GM21529 (cell line): ENCODE data around the gene PRCD.
A peak's percentile ranks its signal among the peaks of the same experiment; 100 is the strongest.
"Not testable (repeated sequence)": the region's sequence is repeated elsewhere in the genome, so short reads cannot be mapped to it uniquely, and the experiment has no call there.

Source experiments
- ATAC-seq: cut with Tn5 transposase; IDR thresholded peaks from one replicate; pipeline ENCODE4 v1.9.1; 2021; ENCODE audit not compliant: unreplicated experiment

The PRCD gene

DNA sequence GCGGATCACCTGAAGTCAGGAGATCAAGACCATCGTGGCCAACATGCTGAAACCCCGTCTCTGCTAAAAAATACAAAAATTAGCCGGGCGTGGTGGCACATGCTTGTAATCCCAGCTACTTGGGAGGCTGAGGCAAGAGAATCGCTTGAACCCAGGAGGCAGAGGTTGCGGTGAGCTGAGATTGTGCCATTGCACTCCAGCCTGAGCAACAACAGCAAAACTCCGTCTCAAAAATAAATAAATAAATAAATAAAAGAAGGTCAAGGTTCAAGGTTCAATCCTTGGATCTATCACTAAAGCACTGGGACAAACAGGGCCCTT, 14.4 kb upstream of the PRCD start:
- not testable (repeated sequence) for ATAC-seq

DNA sequence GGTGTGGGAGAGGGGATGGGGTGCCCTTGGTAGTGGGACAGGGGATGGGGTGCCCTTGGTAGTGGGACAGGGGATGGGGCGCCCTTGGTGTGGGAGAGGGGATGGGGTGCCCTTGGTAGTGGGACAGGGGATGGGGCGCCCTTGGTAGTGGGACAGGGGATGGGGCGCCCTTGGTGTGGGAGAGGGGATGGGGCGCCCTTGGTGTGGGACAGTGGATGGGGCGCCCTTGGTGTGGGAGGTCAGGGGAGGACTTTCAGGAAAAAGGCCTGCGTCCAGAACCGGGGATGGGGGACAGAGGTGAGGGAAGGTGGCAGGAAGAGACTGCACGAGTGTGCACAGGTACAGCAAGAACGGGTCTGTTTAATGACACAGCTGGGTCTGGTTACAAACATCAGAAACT, 12.8 kb upstream of the PRCD start:
- not testable (repeated sequence) for ATAC-seq

DNA sequence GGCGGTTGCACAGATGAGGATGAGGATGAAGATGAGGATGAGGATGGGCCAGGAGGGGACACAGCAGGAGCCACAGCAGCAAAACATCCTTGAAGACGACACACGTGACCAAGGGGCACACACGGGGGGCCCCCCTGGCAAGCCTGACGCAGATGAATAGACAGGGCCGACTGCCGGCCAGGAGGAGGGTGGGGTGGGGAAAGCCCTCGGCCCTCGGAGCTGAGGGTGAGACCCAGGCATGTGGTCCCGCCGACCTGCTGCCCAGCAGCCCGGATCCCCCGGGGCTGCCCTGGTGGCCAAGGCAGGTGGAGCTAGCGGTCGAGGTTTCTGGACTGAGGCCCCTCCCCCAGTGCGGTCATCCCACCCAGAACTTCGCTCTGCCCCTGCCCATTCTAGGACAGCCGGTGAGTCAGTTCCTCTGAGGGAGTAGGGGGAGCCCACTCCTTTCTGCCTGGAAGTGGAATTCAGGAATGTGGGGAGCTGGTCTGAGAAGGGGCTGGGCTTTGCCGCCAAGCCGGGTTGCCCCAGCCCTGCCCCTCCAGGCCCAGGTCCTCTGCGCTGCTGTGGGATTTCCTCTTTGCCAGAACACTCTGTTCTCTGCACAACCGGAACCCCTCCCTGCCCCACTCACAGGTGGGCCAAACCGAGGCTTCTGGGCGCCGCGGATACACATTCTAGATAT, 12.3 kb upstream of the PRCD start:
- ATAC-seq = peak; percentile 57

DNA sequence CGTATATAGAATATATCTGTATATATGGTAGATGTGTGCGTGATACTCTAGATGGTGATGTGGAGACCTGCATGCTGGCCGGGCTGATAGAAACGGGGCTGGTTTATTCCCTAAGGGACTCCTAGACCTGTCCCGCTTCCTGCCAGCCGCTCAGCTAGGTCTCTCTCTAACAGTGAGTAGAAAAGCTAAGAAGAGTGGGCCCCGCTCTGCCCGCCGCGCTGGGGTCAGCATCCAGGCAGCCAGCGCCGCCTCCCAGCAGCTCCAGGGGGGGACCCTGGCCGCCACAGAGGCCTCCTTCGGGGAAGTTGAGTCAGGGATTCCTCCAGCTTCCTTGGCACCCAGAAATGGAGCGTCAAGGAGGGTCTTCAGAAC, 11.7 kb upstream of the PRCD start:
- peak; percentile 42 for ATAC-seq

DNA sequence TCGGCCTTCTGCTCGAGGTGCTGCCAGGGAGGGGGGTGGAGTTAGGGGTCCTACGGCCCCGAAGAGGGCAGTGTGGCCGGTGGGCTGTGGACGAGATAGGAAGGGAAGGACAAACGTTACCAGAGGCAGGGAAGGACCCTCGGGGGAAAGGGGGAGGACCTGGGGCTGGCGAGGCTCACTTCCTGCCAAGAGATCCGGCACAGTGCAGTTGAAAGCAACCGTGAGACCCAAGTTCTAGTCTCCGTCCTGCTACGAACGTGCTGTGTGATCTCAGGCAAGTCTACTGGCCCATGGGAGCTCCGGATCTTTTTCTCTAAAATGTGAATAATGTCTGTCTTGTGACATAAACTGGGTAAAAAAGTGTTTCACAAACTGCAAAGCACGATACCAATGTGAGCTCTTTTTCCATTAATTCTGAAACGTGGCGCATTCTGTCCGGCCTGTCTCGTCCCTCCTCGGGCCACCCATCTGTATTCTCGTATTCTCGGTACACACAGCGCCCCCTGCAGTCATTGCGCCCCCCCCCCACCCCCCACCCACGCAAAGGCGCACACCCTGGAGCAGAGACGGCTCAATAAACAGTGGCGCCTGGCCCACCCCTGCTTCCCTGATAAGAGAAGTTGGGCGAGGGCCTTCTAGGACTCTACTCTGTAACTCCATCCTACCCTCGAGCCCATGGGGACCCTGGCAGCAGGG, 11.2 kb upstream of the PRCD start:
- ATAC-seq = no peak

DNA sequence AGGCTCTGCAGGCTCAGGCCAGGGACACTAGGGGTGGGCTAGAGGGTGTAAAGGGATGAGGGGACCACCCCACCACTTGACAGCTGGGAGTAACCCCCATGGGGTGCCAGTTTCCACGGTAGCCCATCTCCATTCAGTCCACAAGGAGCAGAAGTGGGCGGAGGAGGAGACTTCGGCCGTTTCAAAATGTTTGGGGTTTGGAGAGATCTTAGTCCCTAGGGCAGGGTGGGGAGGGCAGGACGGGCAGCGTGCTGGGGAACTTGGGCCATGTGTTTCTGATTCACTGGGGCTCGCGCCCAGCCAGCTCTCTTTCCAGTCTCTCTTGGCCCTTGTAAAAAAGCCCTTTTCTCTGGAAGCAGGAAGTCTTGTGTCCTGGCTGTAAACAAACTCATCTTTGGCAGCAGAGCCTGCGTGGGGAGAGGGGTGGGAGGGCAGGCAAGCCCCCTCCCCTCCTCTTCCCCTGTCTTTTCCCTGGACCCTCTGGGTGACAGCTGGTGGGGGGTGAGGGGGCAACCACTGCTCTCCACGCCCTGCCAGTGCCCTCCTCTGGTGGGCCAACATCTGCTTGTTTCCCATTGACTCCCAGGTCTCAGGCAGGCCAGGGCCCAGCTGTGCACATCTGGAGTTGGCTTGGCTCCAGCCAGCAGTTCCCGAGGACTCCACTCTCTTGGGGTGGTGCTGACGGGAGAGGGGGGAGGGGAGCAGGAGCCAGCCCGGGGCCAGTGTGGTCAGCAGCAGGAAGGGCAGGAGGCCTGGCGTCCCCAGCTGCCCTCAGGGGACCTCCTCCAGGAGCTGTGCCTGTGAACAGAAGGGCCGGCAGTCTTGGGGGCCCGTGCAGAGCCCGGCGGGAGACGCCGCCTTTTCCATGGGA, 10.4 kb upstream of the PRCD start:
- ATAC-seq = no peak

DNA sequence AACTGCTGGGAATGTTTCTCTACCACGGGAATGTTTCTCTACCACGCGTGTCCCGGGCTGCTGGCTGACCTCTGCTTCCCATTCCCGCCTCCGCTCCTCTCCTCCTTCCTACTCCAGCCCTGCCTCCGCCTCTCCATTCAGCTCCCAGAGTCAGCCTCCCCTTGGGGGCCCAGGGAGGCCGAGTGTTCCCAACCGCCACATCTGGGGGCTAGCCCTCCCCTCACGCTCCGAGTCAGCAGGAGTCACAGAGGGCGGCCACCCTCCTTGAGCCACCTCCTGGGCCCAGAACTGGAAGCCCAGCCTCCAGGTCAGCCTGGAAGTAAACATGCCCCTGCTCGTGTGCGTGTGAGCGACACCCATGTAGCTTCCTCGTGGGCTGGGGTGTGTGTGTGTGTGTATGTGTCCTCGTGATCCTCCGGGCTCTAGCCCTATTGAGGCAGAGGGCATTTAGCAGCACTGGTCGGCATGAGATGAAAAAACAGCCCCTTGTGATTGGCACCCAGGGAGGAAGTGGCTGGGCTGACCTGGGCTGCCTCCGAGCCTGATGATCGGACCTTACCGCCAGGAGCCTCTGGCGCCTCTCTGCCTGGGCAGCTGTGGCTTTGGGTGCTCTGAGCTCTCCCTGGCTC, 9.6 kb upstream of the PRCD start:
- no peak for ATAC-seq

DNA sequence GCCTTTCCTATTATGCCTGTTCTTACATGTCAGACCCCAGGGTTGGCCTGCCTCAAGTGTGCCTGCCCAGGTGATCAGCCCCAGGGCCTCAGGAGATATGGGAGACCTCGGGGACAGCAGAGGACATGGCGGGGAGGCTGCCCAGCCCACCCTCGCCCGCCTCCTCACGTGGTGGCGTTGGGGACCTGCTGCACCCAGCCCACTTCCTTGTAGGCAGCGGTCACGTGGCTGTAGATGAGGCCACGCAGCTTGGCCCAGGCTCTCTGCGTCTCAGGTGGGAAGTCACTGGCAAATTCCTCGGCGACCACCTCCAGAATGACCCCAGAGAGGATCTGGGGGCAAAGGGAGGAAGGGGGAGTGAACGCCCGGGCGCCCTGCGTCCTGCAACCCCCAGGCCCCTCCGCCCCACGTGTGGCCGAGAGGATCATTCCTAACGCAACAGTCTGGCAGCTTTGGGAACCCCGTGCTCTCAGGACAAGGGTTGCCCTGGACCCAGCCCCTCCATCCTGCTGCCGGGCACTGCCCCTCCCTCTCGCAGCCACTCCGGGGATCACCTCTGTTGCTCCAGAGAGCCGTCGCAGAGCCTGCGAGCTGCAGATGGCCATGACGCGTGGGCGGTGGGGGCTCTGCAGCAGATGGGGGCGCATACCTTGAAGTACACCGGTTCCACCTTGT, 8.9 kb upstream of the PRCD start:
- no peak for ATAC-seq

DNA sequence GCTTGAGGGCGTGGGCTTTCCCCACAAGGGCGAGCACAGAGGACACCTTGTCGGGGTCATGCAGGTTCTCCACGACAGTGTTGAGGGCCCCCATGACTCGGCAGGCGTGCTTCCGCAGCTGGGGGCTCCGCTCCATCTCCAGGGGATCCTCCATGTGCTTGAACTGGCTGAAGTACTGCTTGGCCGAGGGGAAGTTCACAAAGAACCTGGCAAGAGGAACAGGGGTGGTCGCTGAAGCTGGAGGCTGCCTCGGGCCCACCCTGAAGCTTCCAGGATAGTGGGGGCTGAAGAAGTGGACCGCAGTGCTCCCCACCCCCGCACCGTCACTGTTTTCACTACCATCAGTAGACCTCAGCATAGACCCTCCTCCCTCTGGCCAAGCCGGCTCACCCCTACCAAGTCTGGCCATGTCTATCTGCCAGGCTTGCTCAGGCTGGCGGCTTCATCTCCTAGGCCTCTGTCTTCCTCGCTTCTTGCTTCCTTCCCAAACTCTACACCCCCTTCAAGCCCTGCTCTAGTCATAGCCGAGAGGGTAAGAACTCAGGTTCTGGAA, 8.3 kb upstream of the PRCD start:
- no peak for ATAC-seq

DNA sequence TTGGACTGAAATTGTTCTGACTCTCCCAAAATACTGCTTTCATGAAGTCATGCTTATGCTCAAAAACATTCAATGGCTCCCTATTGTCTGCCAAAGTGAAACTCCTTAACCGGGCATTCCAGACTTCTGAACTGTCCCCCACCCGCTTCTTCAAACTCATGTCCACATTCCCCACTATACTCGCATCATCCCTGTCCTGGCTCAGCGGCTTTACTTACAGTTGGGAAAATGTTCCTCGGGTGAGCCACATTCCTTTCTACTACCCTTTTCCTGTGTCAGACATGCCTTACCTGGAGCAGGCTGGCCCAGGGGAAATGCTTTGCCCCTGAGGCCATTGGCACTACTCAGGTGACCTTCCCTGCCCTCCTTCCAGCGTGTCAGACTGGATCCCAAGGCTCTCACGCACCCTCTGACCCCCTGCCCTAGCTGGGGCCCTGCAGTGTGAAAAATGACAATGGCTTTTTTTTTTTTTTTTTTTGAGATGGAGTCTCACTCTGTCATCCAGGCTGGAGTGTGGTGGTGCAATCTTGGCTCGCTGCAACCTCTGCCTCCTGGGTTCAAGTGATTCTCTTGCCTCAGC, 7.7 kb upstream of the PRCD start:
- no peak for ATAC-seq

DNA sequence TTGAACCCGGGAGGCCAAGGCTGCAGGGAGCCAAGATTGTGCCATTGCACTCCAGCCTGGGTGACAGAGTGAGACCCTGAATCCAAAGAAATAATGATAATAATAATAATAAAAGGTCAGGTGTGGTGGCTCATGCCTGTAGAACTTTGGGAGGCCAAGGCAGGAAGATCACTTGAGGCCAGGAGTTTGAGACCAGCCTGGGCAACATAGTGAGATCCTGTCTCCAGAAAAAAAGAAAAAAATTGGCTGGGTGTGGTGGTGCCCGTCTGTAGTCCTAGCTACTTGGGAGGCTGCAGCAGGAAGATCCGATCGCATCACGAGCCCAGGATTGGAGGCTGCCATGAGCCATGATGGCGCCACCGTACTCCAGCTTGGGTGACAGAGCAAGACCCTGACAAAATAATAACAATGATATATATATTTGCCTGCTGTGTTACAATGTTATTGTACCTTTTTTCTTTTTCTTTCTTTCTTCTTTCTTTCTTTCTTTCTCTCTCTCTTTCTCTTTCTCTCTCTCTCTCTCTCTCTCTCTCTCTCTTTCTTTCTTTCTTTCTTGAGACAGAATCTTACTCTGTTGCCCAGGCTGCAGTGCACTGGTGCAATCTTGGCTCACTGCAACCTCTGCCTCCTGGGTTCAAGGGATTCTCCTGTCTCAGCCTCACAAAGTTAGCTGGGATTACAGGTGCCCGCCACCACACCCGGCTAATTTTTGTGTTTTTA, 6.0 kb upstream of the PRCD start:
- not testable (repeated sequence) for ATAC-seq

DNA sequence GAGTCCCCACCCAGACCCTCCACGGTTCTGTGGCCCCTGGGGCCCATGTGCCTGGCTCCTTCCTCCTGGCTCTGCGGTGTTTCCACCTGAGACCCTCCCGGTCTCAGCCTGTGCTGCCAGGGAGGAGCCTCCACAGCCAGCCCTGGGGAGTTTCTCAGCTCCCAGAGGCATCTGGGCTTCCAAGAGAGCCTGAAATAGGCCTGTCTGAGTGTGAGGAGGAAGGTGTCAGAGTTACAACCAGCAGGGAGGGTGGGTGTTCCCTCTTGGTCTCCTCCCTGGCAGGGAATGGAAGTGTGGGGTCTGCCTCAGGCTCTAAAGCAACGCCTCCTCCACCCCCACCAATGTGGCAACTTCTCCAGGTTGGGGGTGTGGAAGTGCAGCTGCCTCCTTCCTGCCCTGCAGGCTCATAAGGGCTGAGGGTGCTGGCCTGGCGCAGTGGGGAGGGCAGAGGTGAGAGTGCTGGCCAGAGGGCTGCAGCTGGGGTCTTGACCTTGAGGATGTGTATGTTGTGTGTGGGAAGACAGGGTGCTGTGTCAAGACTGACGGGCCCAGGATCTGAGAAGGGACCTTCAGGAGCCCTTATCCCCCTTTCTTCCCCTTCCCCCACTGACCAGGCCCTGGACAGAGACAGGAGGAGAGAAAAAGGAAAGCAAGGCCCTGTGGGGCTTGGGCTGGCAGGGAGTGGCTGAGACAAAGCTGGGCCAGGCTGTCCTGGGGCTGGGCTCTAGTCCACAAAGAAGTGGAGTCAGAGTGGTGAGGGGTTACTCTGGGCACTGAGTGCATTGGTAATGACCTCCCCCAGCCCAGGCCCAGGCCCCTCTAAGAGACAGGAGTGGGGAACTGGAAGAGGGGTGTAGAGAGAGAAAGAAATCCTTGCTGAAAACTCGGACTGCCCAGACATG, 4.8 kb upstream of the PRCD start:
- no peak for ATAC-seq

DNA sequence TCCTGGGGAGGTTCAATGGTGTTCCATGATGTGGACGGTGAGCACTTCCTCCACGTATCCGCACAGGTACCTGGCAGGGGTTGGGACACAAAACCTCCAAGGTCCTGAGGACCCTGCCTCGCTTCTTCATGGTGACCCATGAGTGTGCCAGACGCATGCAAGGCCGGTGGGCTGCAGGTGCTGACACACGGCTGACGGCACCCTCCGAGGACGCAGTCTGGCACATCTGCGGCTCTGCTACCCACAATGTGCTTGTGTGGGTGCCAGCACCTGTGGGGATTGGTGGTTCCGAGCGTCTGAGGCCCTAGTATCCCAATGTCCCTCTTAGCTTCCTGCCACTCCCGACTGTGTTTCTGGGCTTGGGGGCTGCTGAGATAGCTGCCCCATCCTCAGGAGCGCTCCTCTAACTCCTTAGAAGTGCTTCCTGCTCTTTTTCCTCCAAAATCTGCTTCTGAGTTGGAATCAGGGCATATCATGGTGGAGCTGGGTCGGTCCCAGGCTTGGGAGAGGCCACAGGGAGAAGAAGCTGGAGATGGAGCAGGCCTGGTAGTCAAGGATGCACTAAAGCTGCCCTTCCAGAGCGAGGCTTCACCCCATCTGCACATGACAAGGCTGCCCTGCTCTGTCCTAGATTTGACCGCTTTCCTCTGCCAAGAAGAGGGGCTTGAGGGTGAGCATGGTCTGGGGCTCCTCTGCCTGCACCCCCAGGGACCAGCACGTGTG, 3.9 kb upstream of the PRCD start:
- ATAC-seq = no peak

DNA sequence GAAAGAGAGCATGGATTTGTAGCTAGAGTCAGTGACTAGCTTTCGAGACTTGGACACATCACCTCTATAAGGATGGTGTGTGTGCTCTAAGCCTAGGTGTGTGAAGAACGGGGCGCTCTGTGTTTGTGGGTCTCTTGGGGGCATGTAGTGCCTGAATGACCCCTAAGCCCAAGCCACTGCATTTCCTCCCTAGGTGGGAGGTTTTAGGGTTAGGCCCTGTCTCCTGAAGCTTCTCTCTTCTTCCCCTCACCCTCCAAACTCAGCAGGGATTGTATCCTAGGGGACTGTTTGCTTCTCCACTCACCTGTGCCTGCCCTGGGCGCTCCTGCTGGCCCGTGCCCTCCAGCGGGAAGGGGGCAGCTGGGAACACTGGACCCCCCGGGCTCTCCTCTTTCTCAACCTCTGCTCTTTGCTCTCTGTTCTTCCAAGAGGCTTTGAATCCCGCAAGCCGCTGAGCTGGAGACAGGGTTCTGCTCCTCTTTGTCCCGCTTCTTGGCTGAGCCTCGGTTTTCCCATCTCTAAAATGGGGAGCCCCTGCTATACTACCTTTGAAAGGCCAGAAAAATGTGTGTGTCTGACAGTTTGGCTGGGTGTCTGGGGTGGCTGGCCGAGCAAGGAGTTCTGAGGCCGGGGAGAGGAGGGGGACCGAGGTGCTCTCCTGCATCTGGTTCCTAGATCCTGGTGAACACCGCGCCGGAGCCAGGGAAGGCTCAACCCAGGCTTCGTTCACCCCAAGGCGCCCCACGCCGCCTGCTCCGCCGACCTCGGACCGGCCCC, 3.1 kb upstream of the PRCD start:
- ATAC-seq = no peak

DNA sequence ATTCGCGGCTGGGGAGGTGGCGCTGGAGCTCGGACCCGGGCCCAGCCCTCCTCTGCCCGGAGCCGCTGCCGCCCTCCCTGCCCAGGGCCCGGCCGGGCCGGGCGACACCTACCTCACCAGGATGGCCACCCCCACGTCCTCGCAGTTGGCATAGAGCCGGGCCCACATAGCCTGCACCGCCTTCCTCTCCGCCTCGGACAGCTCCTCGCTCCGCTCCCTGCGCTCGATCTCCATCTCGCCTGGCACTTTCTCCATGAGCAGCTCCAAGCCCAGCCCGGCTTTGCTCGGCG, 2.6 kb upstream of the PRCD start:
- no peak for ATAC-seq

DNA sequence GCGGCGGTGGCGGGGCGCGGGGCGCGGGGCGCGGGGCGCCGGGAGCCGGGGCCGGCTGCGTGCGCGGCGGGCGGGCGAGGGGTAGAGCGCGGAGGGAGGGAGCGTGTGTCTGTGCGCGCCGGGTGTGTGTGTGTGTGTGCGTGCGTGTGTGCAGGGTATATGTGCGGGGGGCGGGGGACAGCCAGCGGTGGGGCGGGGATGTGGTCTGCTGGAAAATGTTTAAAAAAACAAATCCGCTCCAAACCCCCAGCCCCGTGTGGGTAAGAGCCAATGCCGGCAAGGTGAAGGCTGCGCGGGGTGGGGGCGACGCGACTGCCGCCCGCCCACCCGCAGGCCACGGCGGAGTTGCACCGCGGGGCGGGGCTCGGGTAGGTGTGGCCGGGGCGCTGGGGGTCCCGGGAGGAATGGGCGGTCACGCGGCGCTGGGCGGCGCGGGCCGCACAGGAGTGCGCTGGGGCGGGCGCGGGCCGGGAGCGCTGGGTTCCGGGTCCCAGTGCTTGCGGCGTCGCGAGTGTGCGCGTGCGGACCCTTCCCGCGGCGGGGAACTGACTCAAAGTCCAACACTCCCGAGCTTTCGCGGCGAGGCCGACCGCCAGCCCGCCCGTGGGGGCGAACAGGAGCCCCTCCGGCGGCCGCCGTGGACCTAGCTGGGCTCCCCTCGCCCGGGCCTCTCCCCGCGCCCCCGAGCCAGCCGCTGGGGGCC, 2.1 kb upstream of the PRCD start, which contains the start of gene CYGB:
TSS of gene CYGB (minus strand) at position 132 of the 703 bp plus-strand sequence. CDS start 167 bp downstream, outside the sequence.
- ATAC-seq = no peak
